DOHH2 (cell line): ENCODE measurements around the gene CDK18.

ENCODE experiments used
- H3F3A ChIP-seq: fragments of 200-600 bp; sonication (generic), shearing (Covaris generic); 2 replicates; pipeline ENCODE4 v1.6.0; 2016; ENCODE audit warnings: antibody characterized with exemption, mild to moderate bottlenecking; ENCODE audit not compliant: control insufficient read depth, insufficient read depth
- H3K27ac ChIP-seq: fragments of 200-600 bp; sonication (generic); 2 replicates; pipeline ENCODE4 v1.5.1; 2014; ENCODE audit warnings: low read depth, mild to moderate bottlenecking, low read length, moderate library complexity
- H3K27me3 ChIP-seq: fragments of 200-600 bp; sonication (generic); 2 replicates; pipeline ENCODE4 v1.6.1; 2014; ENCODE audit warnings: mild to moderate bottlenecking, low read length, mixed read lengths; ENCODE audit not compliant: control insufficient read depth
- H3K36me3 ChIP-seq: fragments of 200-600 bp; sonication (generic); 2 replicates; pipeline ENCODE4 v1.6.1; 2014; ENCODE audit warnings: mild to moderate bottlenecking, low read length, moderate library complexity, mixed read lengths; ENCODE audit not compliant: control insufficient read depth
- H3K4me1 ChIP-seq: fragments of 200-600 bp; sonication (generic); 2 replicates; pipeline ENCODE4 v1.6.1; 2014; ENCODE audit warnings: mild to moderate bottlenecking, low read length, mixed read lengths; ENCODE audit not compliant: control insufficient read depth
- H3K4me2 ChIP-seq: fragments of 200-600 bp; sonication (generic); 2 replicates; pipeline ENCODE4 v1.6.0; 2014; ENCODE audit warnings: mild to moderate bottlenecking, low read length, moderate library complexity
- H3K4me3 ChIP-seq: fragments of 200-600 bp; sonication (generic); 2 replicates; pipeline ENCODE4 v1.5.1; 2014; ENCODE audit warnings: mild to moderate bottlenecking, low read length, mixed read lengths
- H3K79me2 ChIP-seq: fragments of 200-600 bp; sonication (generic); 2 replicates; pipeline ENCODE4 v1.6.1; 2014; ENCODE audit warnings: mild to moderate bottlenecking, low read length, mixed read lengths; ENCODE audit not compliant: control insufficient read depth
- H3K9me2 ChIP-seq: fragments of 200-600 bp; sonication (generic); replicated peaks from 2 replicates; pipeline ENCODE4 v1.6.1; 2014; ENCODE audit warnings: mild to moderate bottlenecking, low read length, mixed read lengths; ENCODE audit not compliant: control insufficient read depth
- H3K9me3 ChIP-seq: fragments of 200-600 bp; sonication (generic); 2 replicates; pipeline ENCODE4 v1.6.1; 2014; ENCODE audit warnings: antibody characterized with exemption, low read length, mixed read lengths; ENCODE audit not compliant: control insufficient read depth, insufficient read depth
- H4K20me1 ChIP-seq: fragments of 200-600 bp; sonication (generic); 2 replicates; pipeline ENCODE4 v1.6.0; 2014; ENCODE audit warnings: low read depth, mild to moderate bottlenecking, antibody characterized with exemption, low read length, moderate library complexity; ENCODE audit not compliant: control insufficient read depth, insufficient read depth
- CTCF ChIP-seq: fragments of 200-600 bp; sonication (generic); IDR thresholded peaks from one replicate; pipeline ENCODE4 v1.5.1; 2014; ENCODE audit warnings: antibody characterized with exemption, mild to moderate bottlenecking, low read depth, low read length; ENCODE audit not compliant: poor library complexity, severe bottlenecking
- EZH2phosphoT487 ChIP-seq: fragments of 200-600 bp; sonication (generic); IDR thresholded peaks from 2 replicates; pipeline ENCODE4 v1.6.1; 2017; ENCODE audit warnings: borderline replicate concordance, mild to moderate bottlenecking, antibody characterized with exemption, low read length, moderate library complexity, mixed read lengths

The CDK18 gene

GRCh38 chr1:205491794-205492193 lies 12.7 kb upstream of the CDK18 start:
- no peak for TF ChIP-seq EZH2phosphoT487
- no peak for TF ChIP-seq CTCF
- Histone ChIP-seq H3K4me1 (no peaks in the 10 kb centered on the region), H3K27me3 (peaks cover 51% of the 10 kb centered on the region)

GRCh38 chr1:205492201-205492667 lies 12.2 kb upstream of the CDK18 start:
- no peak overlapping the region for H3K4me3 ChIP-seq

More at GRCh38 chr1:205491794-205492193, 12.7 kb upstream of the CDK18 start:
- no peaks in the 10 kb centered on the region for H3K79me2 ChIP-seq
- H4K20me1 ChIP-seq, result no peaks in the 10 kb centered on the region
- H3K36me3 ChIP-seq, result no peaks in the 10 kb centered on the region
- H3K9me2 ChIP-seq, result no peaks in the 10 kb centered on the region
- no peaks in the 10 kb centered on the region for H3F3A ChIP-seq
- H3K9me3 ChIP-seq, result no peaks in the 10 kb centered on the region
- H3K4me2 ChIP-seq, result no peak overlapping the region
- no peak overlapping the region for H3K27ac ChIP-seq
- H3K4me3 ChIP-seq, result no peak overlapping the region

GRCh38 chr1:205492774-205493173 lies 11.7 kb upstream of the CDK18 start:
- TF ChIP-seq CTCF (no peak), EZH2phosphoT487 (no peak)
- Histone ChIP-seq H3K27ac (no peak overlapping the region), H3K4me2 (no peak overlapping the region)

More at GRCh38 chr1:205492201-205492667, 12.2 kb upstream of the CDK18 start:
- no peaks in the 10 kb centered on the region for H3K9me3 ChIP-seq
- H3K4me2 ChIP-seq, result no peak overlapping the region
- H3K27ac ChIP-seq, result no peak overlapping the region
- H3K4me1 ChIP-seq, result no peaks in the 10 kb centered on the region
- no peaks in the 10 kb centered on the region for H4K20me1 ChIP-seq
- H3K79me2 ChIP-seq, result no peaks in the 10 kb centered on the region
- H3K27me3 ChIP-seq, result peaks cover 51% of the 10 kb centered on the region
- H3K9me2 ChIP-seq, result no peaks in the 10 kb centered on the region
- H3F3A ChIP-seq, result no peaks in the 10 kb centered on the region
- no peaks in the 10 kb centered on the region for H3K36me3 ChIP-seq
- TF ChIP-seq EZH2phosphoT487 (no peak), CTCF (no peak)

More at GRCh38 chr1:205492774-205493173, 11.7 kb upstream of the CDK18 start:
- Histone ChIP-seq H3K36me3 (no peaks in the 10 kb centered on the region), H3K27me3 (peaks cover 53% of the 10 kb centered on the region), H3K9me2 (no peaks in the 10 kb centered on the region), H3K4me3 (no peak overlapping the region), H3K4me1 (no peaks in the 10 kb centered on the region), H4K20me1 (no peaks in the 10 kb centered on the region), H3K79me2 (no peaks in the 10 kb centered on the region), H3F3A (no peaks in the 10 kb centered on the region), H3K9me3 (no peaks in the 10 kb centered on the region)
